GM21447 (cell line): ENCODE data around the gene IQUB.
A peak's percentile ranks its signal among the peaks of the same experiment; 100 is the strongest.
"Not testable (repeated sequence)": the region's sequence is repeated elsewhere in the genome, so short reads cannot be mapped to it uniquely, and the experiment has no call there.

Experiments used
- ATAC-seq: cut with Tn5 transposase; IDR thresholded peaks from one replicate; pipeline ENCODE4 v1.9.1; 2021; ENCODE audit not compliant: unreplicated experiment

IQUB gene

DNA sequence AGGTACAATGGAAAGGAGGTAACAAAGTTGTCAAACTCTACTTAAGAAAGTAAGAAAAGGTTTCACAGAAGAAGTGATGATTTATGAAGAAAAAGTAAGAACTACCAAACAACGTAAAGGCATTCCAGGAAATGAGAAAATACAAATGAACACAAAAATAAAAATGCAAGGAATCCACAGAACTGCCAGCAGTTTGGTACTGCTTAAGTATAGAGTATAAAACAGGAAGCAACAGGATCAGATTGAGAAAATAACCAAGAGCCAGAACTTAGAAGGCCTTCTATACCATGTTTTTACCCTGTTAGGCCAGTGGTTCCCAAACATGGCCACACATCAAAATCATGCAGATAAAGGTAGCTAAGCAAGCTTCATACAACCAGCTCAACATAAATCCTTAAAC, 14.0 kb upstream of the IQUB start:
- ATAC-seq: no peak

DNA sequence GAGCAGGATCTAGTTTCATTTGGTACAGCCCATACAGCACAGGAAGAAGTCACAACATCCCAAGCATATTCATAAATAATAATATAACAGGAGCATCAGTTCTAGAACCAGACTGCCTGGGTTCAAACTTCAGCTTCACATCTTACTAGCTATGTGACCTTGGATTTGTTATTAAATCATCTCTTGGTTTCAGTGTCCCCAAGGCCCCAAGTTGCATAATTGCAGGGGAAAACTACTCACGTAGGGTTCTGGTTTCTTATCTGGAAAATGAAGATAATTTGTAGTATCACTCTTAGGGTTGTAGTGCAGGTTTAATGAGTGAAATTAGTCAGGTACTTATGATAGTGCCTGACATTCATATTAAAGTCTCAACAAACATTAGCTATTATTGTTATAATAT, 5.5 kb upstream of the IQUB start:
- ATAC-seq: no peak

DNA sequence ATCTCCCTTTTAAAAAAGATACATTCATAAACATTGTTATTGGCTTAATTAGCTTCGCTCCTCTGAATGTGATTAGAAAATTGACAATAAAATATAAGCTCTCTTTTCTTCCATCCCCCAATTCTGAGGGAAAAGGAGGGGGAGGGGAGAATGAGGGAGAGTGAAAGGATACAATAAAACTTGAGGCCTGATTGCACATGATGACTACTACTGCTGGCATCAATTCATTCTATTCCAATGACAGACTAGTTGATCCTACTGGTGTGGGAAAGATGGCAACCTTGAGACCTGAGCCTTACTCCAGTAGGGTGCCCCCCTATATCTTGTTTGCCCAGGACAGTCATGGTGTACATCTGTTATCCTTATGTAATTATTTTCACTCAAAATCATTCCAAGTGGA, 4.5 kb upstream of the IQUB start:
- no peak for ATAC-seq

DNA sequence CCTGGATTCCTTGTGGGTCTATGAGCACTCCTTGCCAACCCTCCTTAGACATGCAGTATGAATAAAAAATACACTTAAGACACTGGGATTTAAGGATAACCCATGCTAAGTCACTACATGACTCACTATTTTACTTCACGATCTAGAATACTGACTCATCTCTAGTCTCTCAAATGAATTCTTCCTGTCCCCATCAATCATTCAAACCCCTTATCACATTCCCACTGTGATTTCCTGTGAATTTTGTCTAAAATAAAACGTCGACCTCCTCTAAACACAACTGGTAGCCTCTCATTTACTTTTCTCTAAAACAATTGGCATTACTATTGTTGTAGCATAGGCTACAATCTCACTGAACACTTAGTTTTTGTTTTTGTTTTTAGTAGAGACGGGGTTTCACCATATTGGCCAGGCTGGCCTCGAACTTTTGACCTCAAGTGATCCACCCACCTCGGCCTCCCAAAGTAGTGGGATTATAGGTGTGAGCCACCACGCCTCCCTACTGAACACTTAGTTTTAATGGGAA, 3.9 kb upstream of the IQUB start:
- ATAC-seq: no peak

DNA sequence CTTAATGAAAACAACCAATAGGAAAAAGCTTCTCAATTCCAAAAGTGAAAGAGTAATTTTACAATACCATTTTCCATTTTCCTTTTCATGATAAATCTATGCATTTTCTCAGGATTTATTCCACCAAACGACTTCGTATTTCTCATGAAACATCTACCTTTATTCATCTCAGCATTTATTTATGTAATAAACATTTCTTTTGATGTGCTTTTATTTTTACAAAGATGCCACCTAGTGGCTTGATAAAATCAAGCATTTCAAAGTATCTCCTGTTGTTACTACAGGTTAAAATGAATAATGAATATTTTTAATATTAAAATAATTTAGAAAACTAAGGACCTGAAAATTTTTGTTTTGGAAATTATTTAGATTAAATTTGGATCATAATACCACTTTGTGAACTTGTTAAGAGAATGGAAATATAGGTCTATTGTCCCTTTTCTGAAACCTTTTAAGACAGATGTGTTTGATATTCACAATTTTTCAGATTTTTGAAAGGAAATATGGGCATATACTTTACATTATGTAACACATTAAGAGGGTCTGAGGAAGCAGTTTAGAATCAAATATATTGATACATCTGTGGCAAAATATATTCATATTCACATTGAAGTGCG, 2.7 kb upstream of the IQUB start:
- no peak for ATAC-seq

DNA sequence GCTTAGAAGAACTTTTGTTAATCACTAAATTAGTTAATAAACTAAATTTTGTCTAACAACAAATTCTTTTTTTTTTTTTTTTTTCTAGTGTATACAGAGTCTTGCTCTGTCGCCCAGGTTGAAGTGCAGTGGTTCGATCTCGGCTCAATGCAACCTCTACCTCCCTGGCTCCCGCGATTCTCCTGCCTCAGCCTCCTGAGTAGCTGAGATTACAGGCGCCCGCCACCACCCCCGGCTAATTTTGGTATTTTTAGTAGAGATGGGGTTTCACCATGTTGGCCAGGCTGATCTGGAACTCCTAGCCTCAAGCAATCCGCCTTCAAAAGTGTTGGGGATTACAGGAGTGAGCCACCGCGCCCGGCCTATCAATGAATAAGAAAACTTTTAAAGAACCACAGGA, 1.1 kb upstream of the IQUB start:
- no peak for ATAC-seq

DNA sequence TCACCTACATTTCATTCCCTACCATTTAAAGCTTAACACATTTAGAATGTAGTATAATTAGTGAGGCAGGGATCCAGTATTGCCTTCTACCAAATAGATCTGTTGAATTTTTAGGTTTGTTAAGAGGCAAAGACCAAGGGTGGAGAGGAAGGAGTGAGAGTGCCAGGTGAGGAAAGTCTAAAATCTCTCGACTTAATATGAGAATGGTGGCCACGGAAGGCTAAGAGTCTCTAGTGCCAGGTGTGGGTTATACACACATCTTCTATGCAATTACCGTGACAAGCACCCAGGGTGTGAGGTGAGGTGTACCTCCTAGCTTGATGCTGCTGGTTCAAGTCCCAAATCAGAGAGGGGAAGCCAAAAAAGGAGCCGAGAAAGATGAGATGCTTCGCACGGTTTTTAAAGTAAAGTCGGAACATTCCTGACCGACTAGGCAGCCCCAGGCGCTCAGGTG, 439 bp downstream of the IQUB start:
- peak; percentile 9 for ATAC-seq

DNA sequence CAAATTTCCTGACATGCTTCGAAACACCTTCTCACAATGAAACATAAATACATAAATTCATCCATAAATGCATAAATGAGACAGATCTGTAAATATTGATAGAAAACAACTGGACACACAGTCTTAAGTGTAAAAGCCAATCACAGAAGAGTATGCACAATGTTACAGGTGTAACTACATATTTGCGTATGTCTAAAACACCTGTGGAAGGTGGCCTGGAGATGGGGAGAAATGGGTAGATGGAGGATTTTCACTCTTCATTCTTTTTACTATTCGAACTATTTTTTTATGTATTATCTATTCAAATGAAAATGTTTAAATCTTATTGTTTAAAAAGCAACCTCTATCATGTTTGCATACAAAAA, 860 bp downstream of the IQUB start:
- ATAC-seq: no peak

DNA sequence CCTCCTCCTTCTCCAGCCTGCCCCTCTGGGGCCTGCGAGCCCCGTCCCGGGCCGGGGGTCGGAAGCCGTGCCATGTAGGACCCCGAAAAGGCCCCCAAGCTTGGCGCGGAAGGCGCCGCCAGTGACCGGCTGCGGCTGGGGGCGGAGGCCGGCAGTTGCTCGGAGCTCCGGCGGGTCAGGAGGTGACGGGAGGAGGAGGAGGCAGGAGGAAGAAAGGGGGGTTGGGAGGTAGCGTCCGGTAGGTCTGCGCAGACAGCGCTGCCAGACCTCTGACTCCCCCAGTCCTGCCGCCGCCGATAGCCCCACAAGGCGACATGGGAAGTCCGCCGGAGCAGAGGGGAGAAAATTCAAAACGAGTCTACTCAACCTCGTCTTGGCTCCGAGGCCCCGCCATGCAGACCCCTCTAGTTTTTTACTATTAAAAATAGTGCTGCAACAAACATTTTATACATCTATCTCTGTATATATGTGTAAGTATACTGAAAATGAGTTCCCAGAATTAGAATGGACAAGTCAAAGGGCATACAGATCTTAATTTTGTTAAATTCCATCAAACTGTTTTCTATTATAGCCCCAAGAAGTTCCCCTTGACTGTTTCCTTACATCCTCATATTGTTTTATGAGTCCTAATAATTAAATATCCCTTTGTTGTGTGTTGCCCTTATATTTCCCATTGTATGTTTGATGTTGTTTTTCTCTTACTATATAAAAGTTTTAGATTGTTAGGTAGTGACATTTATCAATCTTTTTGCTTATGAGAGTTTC, 1.4 kb downstream of the IQUB start:
- ATAC-seq: peak; percentile 17

DNA sequence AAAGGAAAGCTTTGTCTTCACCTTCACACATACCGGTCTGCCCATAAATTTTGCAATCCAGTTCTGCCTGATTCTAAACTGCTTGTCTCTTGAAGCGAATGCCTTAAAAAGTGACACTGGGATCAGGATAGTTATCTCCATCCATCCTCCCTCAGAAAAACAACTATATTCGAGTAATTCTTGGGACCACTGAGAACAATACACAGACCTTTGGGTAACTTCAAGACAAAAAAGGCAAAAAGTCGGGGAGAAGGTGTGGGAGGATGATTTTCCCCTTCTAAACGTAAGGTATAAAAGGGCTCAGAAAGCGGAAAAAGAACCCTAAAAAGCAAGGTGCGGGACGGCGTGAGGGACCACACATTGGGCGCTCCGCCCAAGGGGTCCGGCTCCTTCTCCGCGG, 2.1 kb downstream of the IQUB start:
- ATAC-seq: not testable (repeated sequence)

DNA sequence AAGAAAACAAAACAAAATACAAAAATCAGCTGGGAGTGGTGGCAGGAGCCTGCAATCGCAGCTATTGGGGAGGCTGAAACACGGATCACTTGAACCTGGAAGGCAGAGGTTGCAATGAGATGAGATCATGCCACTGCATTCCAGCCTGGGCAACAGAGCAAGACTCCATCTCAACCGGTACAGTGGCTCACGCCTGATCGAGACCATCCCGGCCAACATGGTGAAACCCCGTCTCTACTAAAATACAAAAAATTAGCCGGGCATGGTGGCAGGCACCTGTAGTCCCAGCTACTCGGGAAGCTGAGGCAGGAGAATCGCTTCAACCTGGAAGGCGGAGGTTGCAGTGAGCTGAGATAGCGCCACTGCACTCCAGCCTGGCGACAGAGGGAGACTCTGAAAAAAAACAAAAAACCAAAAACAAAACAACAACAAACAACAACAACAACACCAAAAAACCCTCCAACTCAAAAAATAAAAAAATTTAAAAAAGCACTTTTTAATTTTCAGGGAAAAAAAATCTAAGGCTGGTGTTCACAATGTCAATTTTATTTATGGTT, 4.3 kb downstream of the IQUB start:
- not testable (repeated sequence) for ATAC-seq

DNA sequence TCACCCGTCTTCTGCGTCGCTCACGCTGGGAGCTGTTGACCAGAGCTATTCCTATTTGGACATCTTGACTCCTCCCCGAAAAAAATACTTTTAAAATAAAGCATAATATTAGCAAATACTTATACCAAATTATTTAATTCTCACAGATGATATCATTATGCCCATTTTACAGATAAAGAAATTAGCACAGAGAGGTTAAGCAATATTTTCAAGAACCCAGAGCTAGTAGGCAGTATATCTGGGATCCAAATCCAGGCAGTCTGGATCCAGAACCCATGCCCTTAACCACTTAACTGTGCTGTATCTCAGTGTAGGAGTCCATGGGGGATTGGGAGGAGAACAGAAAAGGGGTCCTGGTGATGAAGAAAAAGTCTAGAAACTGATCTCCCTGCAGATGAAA, 6.1 kb downstream of the IQUB start:
- no peak for ATAC-seq

DNA sequence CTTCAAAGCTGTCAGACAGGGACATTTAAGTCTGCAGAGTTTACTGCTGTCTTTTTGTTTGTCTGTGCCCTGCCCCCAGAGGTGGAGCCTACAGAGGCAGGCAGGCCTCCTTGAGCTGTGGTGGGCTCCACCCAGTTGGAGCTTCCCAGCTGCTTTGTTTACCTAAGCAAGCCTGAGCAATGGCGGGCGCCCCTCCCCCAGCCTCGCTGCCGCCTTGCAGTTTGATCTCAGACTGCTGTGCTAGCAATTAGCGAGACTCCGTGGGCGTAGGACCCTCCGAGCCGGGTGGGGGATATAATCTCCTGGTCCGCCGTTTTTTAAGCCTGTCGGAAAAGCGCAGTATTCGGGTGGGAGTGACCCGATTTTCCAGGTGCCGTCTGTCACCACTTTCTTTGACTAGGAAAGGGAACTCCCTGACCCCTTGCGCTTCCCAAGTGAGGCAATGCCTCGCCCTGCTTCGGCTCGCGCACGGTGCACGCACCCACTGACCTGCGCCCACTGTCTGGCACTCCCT, 6.6 kb downstream of the IQUB start:
- ATAC-seq: not testable (repeated sequence)

DNA sequence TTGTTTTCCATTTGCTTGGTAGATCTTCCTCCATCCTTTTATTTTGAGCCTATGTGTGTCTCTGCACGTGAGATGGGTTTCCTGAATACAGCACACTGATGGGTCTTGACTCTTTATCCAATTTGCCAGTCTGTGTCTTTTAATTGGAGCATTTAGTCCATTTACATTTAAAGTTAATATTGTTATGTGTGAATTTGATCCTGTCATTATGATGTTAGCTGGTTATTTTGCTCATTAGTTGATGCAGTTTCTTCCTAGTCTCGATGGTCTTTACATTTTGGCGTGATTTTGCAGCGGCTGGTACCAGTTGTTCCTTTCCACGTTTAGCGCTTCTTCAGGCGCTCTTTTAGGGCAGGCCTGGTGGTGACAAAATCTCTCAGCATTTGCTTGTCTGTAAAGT, 7.9 kb downstream of the IQUB start:
- ATAC-seq: not testable (repeated sequence)

DNA sequence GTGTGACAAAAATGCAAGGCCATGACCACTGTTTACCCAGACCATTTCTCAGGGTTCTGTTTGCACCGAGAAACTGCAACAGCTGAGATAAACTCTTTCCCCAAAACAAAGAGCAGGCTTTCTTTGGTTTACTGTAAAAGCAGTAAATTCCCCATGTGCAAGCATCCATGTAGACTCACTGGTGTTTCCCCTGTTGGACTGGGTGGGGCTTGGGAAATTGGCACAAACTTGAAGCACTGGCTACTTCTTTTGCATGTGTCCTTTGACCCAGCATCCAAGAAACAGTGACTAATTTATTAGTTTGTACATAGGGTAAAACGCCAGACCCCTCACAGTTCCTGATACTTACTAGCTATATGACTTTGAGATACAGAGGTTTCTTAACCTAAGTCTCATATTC, 12.3 kb downstream of the IQUB start:
- ATAC-seq: no peak

DNA sequence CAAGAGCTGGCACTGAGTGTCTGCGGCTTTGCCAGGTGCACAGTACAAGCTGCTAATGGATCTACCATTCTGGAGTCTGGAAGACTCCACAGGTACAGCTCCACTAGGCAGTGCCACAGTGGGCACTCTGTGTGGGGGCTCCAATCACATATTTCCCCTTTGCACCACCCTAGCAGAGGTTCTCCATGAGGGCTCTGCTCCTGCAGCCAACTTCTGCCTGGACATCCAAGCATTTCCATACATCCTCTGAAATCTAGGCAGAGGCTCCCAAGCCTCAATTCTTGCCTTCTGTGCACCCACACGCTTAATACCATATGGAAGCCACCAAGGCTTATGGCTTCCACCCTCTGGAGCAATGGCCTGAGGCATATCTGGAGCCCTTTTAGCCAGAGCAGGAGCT, 29.2 kb downstream of the IQUB start:
- no peak for ATAC-seq

DNA sequence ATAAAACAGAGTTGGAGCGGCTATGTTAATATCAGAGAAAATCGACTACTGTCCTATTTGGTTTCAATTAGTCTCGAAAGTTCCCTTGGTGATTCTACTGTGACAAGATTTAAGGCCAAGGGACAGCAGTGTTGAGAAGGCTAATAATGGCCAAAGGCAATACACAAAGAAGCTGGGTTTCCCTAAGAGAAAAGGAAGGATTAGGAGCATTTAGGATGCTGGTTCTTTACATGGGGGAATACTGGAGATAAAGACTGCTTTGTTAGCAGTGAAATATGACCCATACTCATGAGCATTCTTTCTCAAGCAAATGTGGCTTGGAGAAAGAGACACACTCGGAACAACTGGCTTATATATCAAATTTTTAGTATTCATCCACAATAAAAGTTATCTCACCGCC, 32.2 kb downstream of the IQUB start:
- ATAC-seq: no peak

DNA sequence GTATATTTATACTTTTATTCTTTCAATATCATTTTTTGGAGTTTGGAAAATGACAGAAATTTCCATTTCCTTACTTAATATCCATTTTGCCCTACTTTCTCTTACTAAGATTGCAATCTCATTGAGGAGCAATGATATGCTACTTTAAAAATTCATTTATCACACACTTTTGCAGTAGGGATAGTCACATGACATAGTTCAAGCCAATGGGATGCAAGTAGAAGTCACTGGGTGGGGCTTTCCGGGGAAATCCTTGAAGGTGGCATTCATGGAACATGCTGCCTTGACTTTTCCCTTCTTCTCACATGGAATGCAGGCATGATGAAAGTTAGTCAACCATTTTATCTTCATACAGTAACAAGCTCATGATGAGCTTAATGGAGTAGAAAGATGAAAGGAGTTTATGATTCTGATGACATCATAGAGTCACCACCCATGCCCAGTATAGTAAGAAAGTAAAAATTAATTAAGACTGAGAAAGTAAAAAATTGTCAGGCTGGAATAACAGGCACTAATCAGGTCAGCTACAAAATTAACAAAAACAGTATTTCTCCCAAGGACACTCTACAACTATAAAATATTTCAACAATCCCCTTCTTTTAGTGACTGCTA, 33.4 kb downstream of the IQUB start:
- ATAC-seq: no peak

DNA sequence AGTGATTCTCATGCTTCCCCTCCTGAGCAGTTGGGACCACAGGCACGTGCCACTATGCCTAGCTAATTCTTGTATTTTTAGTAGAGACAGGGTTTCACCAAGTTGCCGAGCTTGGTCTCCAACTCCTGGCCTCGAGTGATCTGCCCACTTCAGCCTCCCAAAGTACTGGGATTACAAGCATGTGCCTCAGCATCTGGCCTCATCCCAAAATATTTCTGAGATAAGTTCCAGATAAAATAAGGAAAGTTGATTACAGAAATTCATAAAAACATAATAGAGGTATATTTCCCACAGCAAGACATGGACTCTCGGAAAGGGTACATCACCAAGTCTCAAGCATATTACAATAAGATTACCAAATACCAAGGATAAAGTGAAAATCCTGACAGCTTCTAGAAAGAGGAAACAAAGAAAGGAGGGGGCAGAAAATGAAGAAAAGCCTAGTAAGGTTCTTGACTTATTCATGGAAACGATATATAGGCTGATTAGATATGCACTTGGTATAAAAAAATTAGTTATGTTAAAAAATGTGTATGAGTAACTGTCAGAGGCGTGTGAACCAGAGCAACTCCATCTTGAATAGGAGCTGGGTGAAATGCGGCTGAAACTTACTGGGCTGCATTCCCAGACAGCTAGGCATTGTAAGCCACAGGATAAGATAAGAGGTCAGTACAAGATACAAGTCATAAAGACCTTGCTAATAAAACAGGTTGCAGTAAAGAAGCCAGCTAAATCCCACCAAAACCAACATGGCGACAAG, 35.0 kb downstream of the IQUB start:
- ATAC-seq: no peak

DNA sequence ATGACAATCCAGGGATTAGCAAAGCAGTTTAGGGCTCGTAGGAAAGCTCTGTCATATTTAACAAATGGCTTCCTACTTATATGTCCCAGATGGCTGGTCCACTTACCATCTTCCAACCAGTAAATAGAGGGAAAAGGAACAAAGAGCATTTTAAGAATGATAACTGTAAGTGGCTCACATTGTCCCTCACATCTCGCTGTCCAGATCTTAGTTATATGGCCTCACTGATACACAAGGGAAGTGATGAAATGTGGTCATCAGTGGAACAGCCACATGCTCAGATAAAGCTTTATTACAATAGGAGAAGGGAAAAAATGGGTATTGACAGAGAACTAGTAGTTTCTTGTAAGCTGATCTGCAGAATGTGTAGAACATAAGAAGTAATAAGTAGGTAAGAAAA, 35.8 kb downstream of the IQUB start:
- no peak for ATAC-seq

DNA sequence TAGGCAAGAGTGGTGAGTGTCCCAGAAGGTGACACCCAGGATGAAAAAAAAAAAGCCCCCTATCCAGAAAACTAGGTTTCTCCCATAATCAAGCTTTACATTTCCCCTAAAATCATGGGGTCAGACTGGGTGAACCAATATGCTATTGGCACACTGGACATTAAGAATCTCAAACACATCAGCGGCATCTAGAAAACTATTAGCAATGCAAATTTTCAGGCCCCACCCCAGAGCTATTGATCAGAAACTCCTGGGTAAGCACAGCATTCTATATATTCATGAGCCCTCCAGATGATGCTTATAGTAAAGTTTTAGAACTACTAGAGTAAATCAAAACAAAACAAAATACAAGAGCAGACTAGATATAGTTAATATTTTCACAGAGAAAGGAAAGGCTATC, 36.4 kb downstream of the IQUB start:
- no peak for ATAC-seq
